Right atrium auricular region (tissue), 2 donors: ENCODE data around the gene SKAP1. TPM values are rescaled to one million over a fixed set of nuclear protein-coding genes. Genes with fewer than 3 reads are reported as not detected.
"Not testable (repeated sequence)": the region's sequence is repeated elsewhere in the genome, so short reads cannot be mapped to it uniquely, and the experiment has no call there.

Experiments
- DNase-seq: peaks from one replicate; pipeline ENCODE4 v3.0.0-alpha.2; 2019; ENCODE audit warnings: low spot score
- H3K27ac ChIP-seq, 2 donors: fragments of 200-600 bp; sonication (generic); 1 replicate in 1 of 2; 2 replicates in 1 of 2; pipeline ENCODE4 v1.5.1; 2016 to 2019
- H3K27me3 ChIP-seq, 2 donors: fragments of 200-600 bp; sonication (generic); one replicate each; pipeline versions ENCODE4 v1.5.1 to v1.6.0; 2017 to 2019
- H3K36me3 ChIP-seq: fragments of 200-600 bp; sonication (generic); one replicate; pipeline ENCODE4 v1.5.1; 2016
- H3K4me1 ChIP-seq, 2 donors: fragments of 200-600 bp; sonication (generic); one replicate each; pipeline versions ENCODE4 v1.5.1 to v1.6.0; 2017 to 2019
- H3K4me3 ChIP-seq, 2 donors: fragments of 200-600 bp; sonication (generic); 1 replicate in 1 of 2; 2 replicates in 1 of 2; pipeline ENCODE4 v1.5.1; 2017 to 2019; ENCODE audit warnings: mild to moderate bottlenecking in 1 of 2, moderate library complexity in 1 of 2
- H3K9me3 ChIP-seq, 2 donors: fragments of 200-600 bp; sonication (generic); one replicate each; pipeline ENCODE4 v1.5.1; 2019
- total RNA-seq, 2 donors: library from RNA; depleted of rRNA; stranded (reverse); fragments of >200 nt; gene quantifications; one replicate each; pipeline ENCODE4 v1.1.0, GENCODE V29; 2016
- TF ChIP-seq, protein P1 (sequence below), 2 donors: fragments of 200-600 bp; sonication (generic); IDR thresholded peaks; one replicate each; pipeline ENCODE4 v1.5.1; 2019; ENCODE audit warnings: antibody characterized with exemption in 2 of 2

Gene SKAP1
- total RNA-seq, 2 donors from 2014 or later, result not detected

DNA sequence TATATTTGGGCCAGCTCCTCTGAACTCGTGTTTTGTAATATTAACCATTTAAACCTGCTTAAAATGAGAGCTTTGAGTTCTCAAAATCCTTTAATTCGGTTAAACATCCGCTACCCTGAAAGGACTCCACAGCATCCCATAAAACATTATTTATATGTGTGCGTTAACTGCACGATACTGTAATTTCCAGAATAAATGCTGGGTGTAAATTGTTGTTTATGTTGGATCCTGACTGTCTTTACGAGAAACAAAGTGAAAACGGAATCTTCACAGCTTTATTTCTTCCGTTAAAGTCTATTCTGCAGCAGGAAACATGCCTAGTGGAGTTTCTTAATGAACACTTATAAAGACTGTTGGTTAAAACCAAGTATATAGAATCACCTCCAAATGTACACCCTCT, 179.1 kb downstream of the SKAP1 start:
- TF ChIP-seq, protein P1, sequence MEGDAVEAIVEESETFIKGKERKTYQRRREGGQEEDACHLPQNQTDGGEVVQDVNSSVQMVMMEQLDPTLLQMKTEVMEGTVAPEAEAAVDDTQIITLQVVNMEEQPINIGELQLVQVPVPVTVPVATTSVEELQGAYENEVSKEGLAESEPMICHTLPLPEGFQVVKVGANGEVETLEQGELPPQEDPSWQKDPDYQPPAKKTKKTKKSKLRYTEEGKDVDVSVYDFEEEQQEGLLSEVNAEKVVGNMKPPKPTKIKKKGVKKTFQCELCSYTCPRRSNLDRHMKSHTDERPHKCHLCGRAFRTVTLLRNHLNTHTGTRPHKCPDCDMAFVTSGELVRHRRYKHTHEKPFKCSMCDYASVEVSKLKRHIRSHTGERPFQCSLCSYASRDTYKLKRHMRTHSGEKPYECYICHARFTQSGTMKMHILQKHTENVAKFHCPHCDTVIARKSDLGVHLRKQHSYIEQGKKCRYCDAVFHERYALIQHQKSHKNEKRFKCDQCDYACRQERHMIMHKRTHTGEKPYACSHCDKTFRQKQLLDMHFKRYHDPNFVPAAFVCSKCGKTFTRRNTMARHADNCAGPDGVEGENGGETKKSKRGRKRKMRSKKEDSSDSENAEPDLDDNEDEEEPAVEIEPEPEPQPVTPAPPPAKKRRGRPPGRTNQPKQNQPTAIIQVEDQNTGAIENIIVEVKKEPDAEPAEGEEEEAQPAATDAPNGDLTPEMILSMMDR (IDR thresholded peaks at IDR 0.05), result no peak
- Histone ChIP-seq H3K4me1 (no peaks in the 10 kb centered on the region), H3K4me3 (no peak overlapping the region), H3K36me3 (no peaks in the 10 kb centered on the region), H3K9me3 (no peaks in the 10 kb centered on the region), H3K27ac (no peak overlapping the region), H3K27me3 (no peaks in the 10 kb centered on the region)
- DNase-seq, result no peak

DNA sequence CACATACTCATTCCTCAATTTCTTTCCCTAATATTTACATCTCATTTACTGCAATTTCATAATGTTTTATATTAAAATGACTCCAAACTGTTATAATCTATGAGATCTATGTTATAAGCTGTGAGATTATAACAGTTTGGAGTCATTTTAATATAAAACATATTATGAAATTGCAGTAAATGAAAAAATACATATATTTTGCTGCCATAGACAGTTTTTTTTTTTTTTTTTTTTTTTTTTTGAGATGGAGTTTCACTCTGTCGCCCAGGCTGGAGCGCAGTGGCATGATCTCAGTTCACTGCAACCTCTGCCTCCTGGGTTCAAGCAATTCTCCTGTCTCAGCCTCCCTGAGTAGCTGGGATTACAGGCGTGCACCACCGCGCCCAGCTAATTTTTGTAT, 180.0 kb downstream of the SKAP1 start:
- H3K27ac ChIP-seq, H3K27me3 ChIP-seq, DNase-seq, H3K9me3 ChIP-seq, H3K4me3 ChIP-seq, H3K36me3 ChIP-seq, H3K4me1 ChIP-seq: not testable (repeated sequence)

DNA sequence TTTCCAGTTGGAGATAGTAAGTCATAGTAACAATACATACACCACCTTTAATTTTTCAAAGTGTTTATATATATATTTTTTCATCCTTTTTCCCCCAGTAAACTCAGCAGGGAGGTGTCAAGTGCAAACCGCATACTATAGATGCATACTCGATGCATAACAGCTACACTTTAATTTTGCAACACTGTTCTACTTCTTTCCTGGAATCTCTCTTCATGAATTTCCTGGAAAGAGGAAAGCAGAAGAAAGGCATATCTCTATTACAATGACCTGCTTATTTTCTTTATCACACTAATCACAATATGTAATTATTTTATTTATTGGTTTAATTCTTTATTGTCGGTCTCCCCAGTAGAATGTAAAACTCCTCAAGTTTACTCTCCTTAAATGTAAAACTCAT, 182.4 kb downstream of the SKAP1 start:
- H3K9me3 ChIP-seq, result no peaks in the 10 kb centered on the region
- H3K27ac ChIP-seq, result no peak overlapping the region
- DNase-seq, result no peak
- TF ChIP-seq, protein P1 (IDR thresholded peaks at IDR 0.05), result no peak
- H3K4me3 ChIP-seq, result no peak overlapping the region
- no peaks in the 10 kb centered on the region for H3K4me1 ChIP-seq
- H3K36me3 ChIP-seq, result no peaks in the 10 kb centered on the region
- no peaks in the 10 kb centered on the region for H3K27me3 ChIP-seq

DNA sequence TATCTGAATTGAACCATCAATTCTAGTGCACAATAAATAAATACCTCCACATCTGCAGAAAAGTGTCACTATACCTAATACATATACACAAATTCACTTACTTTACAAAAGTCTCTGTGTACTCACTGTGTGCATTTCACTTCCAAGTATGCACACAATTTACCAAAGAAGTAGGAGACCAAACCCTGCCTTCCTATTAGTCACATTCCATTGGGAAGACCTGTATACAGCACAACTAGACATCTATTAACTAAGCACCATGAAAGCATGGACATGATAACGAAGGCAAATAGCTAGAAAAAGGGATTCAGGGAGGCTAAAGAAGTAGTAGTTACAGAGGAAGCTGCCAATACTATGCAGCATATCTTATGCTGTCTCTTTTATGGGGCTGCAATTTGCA, 183.0 kb downstream of the SKAP1 start:
- TF ChIP-seq, protein P1 (IDR thresholded peaks at IDR 0.05), result no peak
- no peak overlapping the region for H3K4me3 ChIP-seq
- H3K9me3 ChIP-seq, result no peaks in the 10 kb centered on the region
- H3K36me3 ChIP-seq, result no peaks in the 10 kb centered on the region
- no peaks in the 10 kb centered on the region for H3K4me1 ChIP-seq
- no peaks in the 10 kb centered on the region for H3K27me3 ChIP-seq
- DNase-seq, result no peak
- no peak overlapping the region for H3K27ac ChIP-seq

DNA sequence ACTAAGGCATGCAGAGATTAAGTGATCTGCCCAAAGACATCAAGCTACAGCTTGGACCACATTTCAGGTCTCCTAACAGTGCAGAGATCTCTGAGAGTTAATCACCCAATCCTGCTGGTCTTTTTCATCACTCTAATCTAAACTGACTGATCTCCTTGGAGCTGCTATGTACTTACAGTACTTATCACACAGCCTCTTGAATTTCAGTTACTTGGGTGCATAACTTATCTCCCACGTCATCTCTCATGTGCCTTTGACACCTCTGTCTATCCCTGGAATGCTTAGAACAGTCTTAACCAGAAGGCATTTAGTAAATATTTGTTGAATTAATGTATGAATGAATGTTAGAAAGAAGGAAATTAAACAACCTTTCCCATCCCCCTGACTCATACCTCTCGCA, 183.4 kb downstream of the SKAP1 start:
- DNase-seq, result no peak
- no peaks in the 10 kb centered on the region for H3K9me3 ChIP-seq
- H3K27me3 ChIP-seq, result no peaks in the 10 kb centered on the region
- no peaks in the 10 kb centered on the region for H3K36me3 ChIP-seq
- H3K27ac ChIP-seq, result no peak overlapping the region
- H3K4me1 ChIP-seq, result peaks cover 0 to 2% of the 10 kb centered on the region in 2 donors
- H3K4me3 ChIP-seq, result no peak overlapping the region
- TF ChIP-seq, protein P1 (IDR thresholded peaks at IDR 0.05), result no peak

DNA sequence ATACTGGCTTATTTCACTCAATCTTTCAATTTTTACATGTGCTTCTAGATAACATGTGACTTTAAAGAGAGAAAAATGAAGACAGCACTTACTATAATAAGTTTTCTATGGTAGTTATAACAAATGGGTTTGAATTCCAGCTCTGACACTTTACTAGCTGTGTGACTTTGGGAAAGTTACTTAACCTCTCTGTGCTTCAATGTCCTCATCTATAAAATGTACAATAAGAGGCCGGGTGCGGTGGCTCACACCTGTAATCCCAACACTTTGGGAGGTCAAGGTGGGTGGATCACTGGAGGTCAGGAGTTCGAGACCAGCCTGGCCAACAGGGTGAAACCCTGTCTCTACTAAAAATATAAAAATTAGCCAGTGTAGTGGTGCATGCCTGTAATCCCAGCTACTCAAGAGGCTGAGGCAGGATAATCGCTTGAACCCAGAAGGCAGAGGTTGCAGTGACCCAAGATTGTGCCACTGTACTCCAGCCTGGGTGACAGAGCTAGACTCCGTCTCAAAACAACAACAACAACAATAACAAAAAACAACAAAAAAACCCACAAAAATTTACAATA, 184.5 kb downstream of the SKAP1 start:
- H3K9me3 ChIP-seq, H3K27me3 ChIP-seq, DNase-seq, H3K36me3 ChIP-seq, H3K27ac ChIP-seq, H3K4me3 ChIP-seq: not testable (repeated sequence)
- H3K4me1 ChIP-seq, result peaks cover 0 to 13% of the 10 kb centered on the region in 2 donors

DNA sequence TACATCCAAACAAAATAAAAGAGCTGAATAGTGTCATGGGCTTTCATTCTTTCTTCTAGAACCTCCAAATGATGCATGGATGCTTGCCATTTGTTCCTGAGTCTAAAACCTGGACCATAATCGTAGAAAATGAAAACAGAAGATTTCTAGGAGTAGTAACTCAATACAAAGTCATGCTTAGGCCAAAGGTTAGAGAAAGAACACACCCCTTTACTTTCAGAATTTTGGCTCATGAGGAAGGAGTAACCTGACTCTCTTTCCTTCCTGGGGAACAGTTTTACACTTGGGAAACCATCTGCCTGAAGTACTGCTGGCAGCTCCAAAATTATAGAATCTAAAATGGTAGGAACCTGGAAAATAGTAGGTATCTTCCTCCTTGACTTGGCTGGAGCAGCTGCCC, 185.2 kb downstream of the SKAP1 start:
- Histone ChIP-seq H3K27me3 (no peaks in the 10 kb centered on the region), H3K9me3 (no peaks in the 10 kb centered on the region), H3K27ac (no peak overlapping the region), H3K36me3 (no peaks in the 10 kb centered on the region), H3K4me3 (no peak overlapping the region), H3K4me1 (peaks cover 0 to 20% of the 10 kb centered on the region in 2 donors)
- TF ChIP-seq, protein P1 (IDR thresholded peaks at IDR 0.05), result no peak
- DNase-seq, result no peak
